Activated naive CD8-positive, alpha-beta T cell (primary cell): ENCODE data around the gene NRXN3.
A peak's percentile ranks its signal among the peaks of the same experiment; 100 is the strongest.

ENCODE experiments used
- H3K27ac Mint-ChIP-seq: one replicate; pipeline ENCODE4 v1.8.0; 2021; ENCODE audit warnings: mixed read lengths
- H3K27me3 Mint-ChIP-seq: one replicate; pipeline ENCODE4 v1.8.0; 2021; ENCODE audit warnings: mixed read lengths
- H3K36me3 Mint-ChIP-seq: one replicate; pipeline ENCODE4 v1.8.0; 2021; ENCODE audit warnings: mixed read lengths
- H3K4me1 Mint-ChIP-seq: one replicate; pipeline ENCODE4 v1.8.0; 2021; ENCODE audit warnings: low read depth, mixed read lengths
- H3K4me3 Mint-ChIP-seq: one replicate; pipeline ENCODE4 v1.8.0; 2021; ENCODE audit warnings: mild to moderate bottlenecking, mixed read lengths
- H3K9me3 Mint-ChIP-seq: one replicate; pipeline ENCODE4 v1.8.0; 2021; ENCODE audit warnings: low read depth, mixed read lengths

The NRXN3 gene

GRCh38 chr14:78245238-78245637 is 75.1 kb downstream of the NRXN3 start:
- no peak overlapping the region for H3K4me3 Mint-ChIP-seq
- H3K4me1 Mint-ChIP-seq, result no peaks in the 10 kb centered on the region
- H3K27me3 Mint-ChIP-seq, result no peaks in the 10 kb centered on the region
- no peaks in the 10 kb centered on the region for H3K9me3 Mint-ChIP-seq
- H3K36me3 Mint-ChIP-seq, result no peaks in the 10 kb centered on the region
- no peak overlapping the region for H3K27ac Mint-ChIP-seq

GRCh38 chr14:78248501-78249090 is 78.4 kb downstream of the NRXN3 start:
- no peaks in the 10 kb centered on the region for H3K27me3 Mint-ChIP-seq
- H3K4me1 Mint-ChIP-seq, result no peaks in the 10 kb centered on the region
- no peak overlapping the region for H3K4me3 Mint-ChIP-seq
- H3K27ac Mint-ChIP-seq, result no peak overlapping the region
- H3K9me3 Mint-ChIP-seq, result no peaks in the 10 kb centered on the region
- H3K36me3 Mint-ChIP-seq, result no peaks in the 10 kb centered on the region

GRCh38 chr14:78251308-78251707 is 81.1 kb downstream of the NRXN3 start:
- Mint-ChIP-seq H3K9me3 (no peaks in the 10 kb centered on the region), H3K27ac (no peak overlapping the region), H3K4me3 (no peak overlapping the region), H3K36me3 (no peaks in the 10 kb centered on the region), H3K27me3 (peaks cover 3% of the 10 kb centered on the region), H3K4me1 (no peaks in the 10 kb centered on the region)

GRCh38 chr14:78253986-78254385 is 83.8 kb downstream of the NRXN3 start:
- Mint-ChIP-seq H3K36me3 (no peaks in the 10 kb centered on the region), H3K27ac (no peak overlapping the region), H3K4me3 (no peak overlapping the region), H3K27me3 (peaks cover 8% of the 10 kb centered on the region), H3K9me3 (no peaks in the 10 kb centered on the region), H3K4me1 (no peaks in the 10 kb centered on the region)

- no peaks in the 10 kb centered on the region for H3K4me1 Mint-ChIP-seq
- H3K9me3 Mint-ChIP-seq, result no peaks in the 10 kb centered on the region
- no peaks in the 10 kb centered on the region for H3K36me3 Mint-ChIP-seq
- peak overlapping the region; percentile 24 for H3K27ac Mint-ChIP-seq
- peaks cover 8% of the 10 kb centered on the region for H3K27me3 Mint-ChIP-seq
- no peak overlapping the region for H3K4me3 Mint-ChIP-seq
Measured at GRCh38 chr14:78254911-78255461, 84.8 kb downstream of the NRXN3 start.

- H3K9me3 Mint-ChIP-seq, result no peaks in the 10 kb centered on the region
- no peak overlapping the region for H3K27ac Mint-ChIP-seq
- no peak overlapping the region for H3K4me3 Mint-ChIP-seq
- no peaks in the 10 kb centered on the region for H3K36me3 Mint-ChIP-seq
- no peaks in the 10 kb centered on the region for H3K4me1 Mint-ChIP-seq
- H3K27me3 Mint-ChIP-seq, result peaks cover 8% of the 10 kb centered on the region
Measured at GRCh38 chr14:78259831-78260230, 89.7 kb downstream of the NRXN3 start.

GRCh38 chr14:78278464-78279250 is 108.5 kb downstream of the NRXN3 start:
- H3K27ac Mint-ChIP-seq, result no peak overlapping the region

GRCh38 chr14:78282437-78282836 is 112.3 kb downstream of the NRXN3 start:
- Mint-ChIP-seq H3K27ac (no peak overlapping the region), H3K36me3 (no peaks in the 10 kb centered on the region)

More at GRCh38 chr14:78278464-78279250, 108.5 kb downstream of the NRXN3 start:
- H3K9me3 Mint-ChIP-seq, result no peaks in the 10 kb centered on the region
- no peaks in the 10 kb centered on the region for H3K4me1 Mint-ChIP-seq
- no peak overlapping the region for H3K4me3 Mint-ChIP-seq
- peaks cover 5% of the 10 kb centered on the region for H3K27me3 Mint-ChIP-seq
- no peaks in the 10 kb centered on the region for H3K36me3 Mint-ChIP-seq

GRCh38 chr14:78286210-78286609 is 116.0 kb downstream of the NRXN3 start:
- Mint-ChIP-seq H3K4me3 (no peak overlapping the region), H3K27me3 (peaks cover 4% of the 10 kb centered on the region), H3K4me1 (no peaks in the 10 kb centered on the region), H3K9me3 (no peaks in the 10 kb centered on the region), H3K27ac (no peak overlapping the region), H3K36me3 (no peaks in the 10 kb centered on the region)

More at GRCh38 chr14:78282437-78282836, 112.3 kb downstream of the NRXN3 start:
- H3K9me3 Mint-ChIP-seq, result no peaks in the 10 kb centered on the region
- H3K4me1 Mint-ChIP-seq, result no peaks in the 10 kb centered on the region
- H3K4me3 Mint-ChIP-seq, result no peak overlapping the region
- H3K27me3 Mint-ChIP-seq, result peaks cover 4% of the 10 kb centered on the region

GRCh38 chr14:78292003-78292402 is 121.8 kb downstream of the NRXN3 start:
- Mint-ChIP-seq H3K27me3 (peaks cover 5% of the 10 kb centered on the region), H3K4me1 (no peaks in the 10 kb centered on the region), H3K4me3 (no peak overlapping the region), H3K9me3 (no peaks in the 10 kb centered on the region), H3K27ac (no peak overlapping the region), H3K36me3 (no peaks in the 10 kb centered on the region)

GRCh38 chr14:78297858-78298257 is 127.7 kb downstream of the NRXN3 start:
- H3K36me3 Mint-ChIP-seq, result no peaks in the 10 kb centered on the region
- no peak overlapping the region for H3K4me3 Mint-ChIP-seq
- H3K27ac Mint-ChIP-seq, result no peak overlapping the region
- H3K4me1 Mint-ChIP-seq, result no peaks in the 10 kb centered on the region
- no peaks in the 10 kb centered on the region for H3K9me3 Mint-ChIP-seq
- peaks cover 5% of the 10 kb centered on the region for H3K27me3 Mint-ChIP-seq

- H3K9me3 Mint-ChIP-seq, result no peaks in the 10 kb centered on the region
- peaks cover 5% of the 10 kb centered on the region for H3K27me3 Mint-ChIP-seq
- no peak overlapping the region for H3K4me3 Mint-ChIP-seq
- H3K27ac Mint-ChIP-seq, result no peak overlapping the region
- no peaks in the 10 kb centered on the region for H3K36me3 Mint-ChIP-seq
- no peaks in the 10 kb centered on the region for H3K4me1 Mint-ChIP-seq
Measured at GRCh38 chr14:78298298-78298697, 128.1 kb downstream of the NRXN3 start.

GRCh38 chr14:78302841-78303240 is 132.7 kb downstream of the NRXN3 start:
- Mint-ChIP-seq H3K4me1 (no peaks in the 10 kb centered on the region), H3K27me3 (peaks cover 6% of the 10 kb centered on the region), H3K27ac (no peak overlapping the region), H3K9me3 (no peaks in the 10 kb centered on the region), H3K4me3 (no peak overlapping the region), H3K36me3 (no peaks in the 10 kb centered on the region)

- Mint-ChIP-seq H3K4me1 (no peaks in the 10 kb centered on the region), H3K36me3 (no peaks in the 10 kb centered on the region), H3K27ac (no peak overlapping the region)
Measured at GRCh38 chr14:78307671-78308070, 137.5 kb downstream of the NRXN3 start.

GRCh38 chr14:78308079-78308478 is 137.9 kb downstream of the NRXN3 start:
- H3K4me1 Mint-ChIP-seq, result no peaks in the 10 kb centered on the region
- no peak overlapping the region for H3K4me3 Mint-ChIP-seq
- no peaks in the 10 kb centered on the region for H3K9me3 Mint-ChIP-seq
- H3K27ac Mint-ChIP-seq, result no peak overlapping the region
- H3K27me3 Mint-ChIP-seq, result peaks cover 8% of the 10 kb centered on the region
- no peaks in the 10 kb centered on the region for H3K36me3 Mint-ChIP-seq

More at GRCh38 chr14:78307671-78308070, 137.5 kb downstream of the NRXN3 start:
- H3K27me3 Mint-ChIP-seq, result peaks cover 8% of the 10 kb centered on the region
- H3K9me3 Mint-ChIP-seq, result no peaks in the 10 kb centered on the region
- no peak overlapping the region for H3K4me3 Mint-ChIP-seq
